HepG2 (cell line): ENCODE data around the gene S100A10. TPM values are rescaled to one million over a fixed set of nuclear protein-coding genes. Genes with fewer than 3 reads are reported as not detected.
A peak's percentile ranks its signal among the peaks of the same experiment; 100 is the strongest.

ENCODE experiments used
- JUND ChIP-seq: sonication (generic); formaldehyde crosslinking; IDR thresholded peaks from 2 replicates; pipeline ENCODE4 v1.8.0; 2022; ENCODE audit warnings: mild to moderate bottlenecking, missing genetic modification reagents
- MTA3 ChIP-seq: sonication (generic); formaldehyde crosslinking; IDR thresholded peaks from 2 replicates; pipeline ENCODE4 v1.4.0; 2020; ENCODE audit warnings: missing genetic modification reagents
- PRPF4 ChIP-seq: fragments of 200-400 bp; formaldehyde crosslinking; IDR thresholded peaks from 2 replicates; pipeline ENCODE4 v1.6.1; 2016; ENCODE audit warnings: low read length, low read depth; ENCODE audit not compliant: poor library complexity, severe bottlenecking
- REPIN1 ChIP-seq: sonication (generic); formaldehyde crosslinking; IDR thresholded peaks from 2 replicates; pipeline ENCODE4 v1.8.0; 2022; ENCODE audit warnings: missing genetic modification reagents, low read depth, mild to moderate bottlenecking, borderline replicate concordance
- SAP130 ChIP-seq: IDR thresholded peaks from 2 replicates; pipeline ENCODE4 v1.6.1; 2016; ENCODE audit warnings: low read depth
- ZNF558 ChIP-seq: sonication (generic); formaldehyde crosslinking; IDR thresholded peaks from 2 replicates; pipeline ENCODE4 v1.9.0; 2022; ENCODE audit warnings: mild to moderate bottlenecking, missing genetic modification reagents, borderline replicate concordance
- ZNF616 ChIP-seq: sonication (generic); formaldehyde crosslinking; IDR thresholded peaks from 2 replicates; pipeline ENCODE4 v1.5.0; 2020; ENCODE audit warnings: low read depth, mild to moderate bottlenecking, missing genetic modification reagents
- ZSCAN30 ChIP-seq: sonication (generic); formaldehyde crosslinking; IDR thresholded peaks from 2 replicates; pipeline ENCODE4 v1.5.0; 2020; ENCODE audit warnings: mild to moderate bottlenecking, missing genetic modification reagents
- polyA plus RNA-seq, 8 experiments: library from polyadenylated mRNA; depleted of rRNA in 3 of 8; stranded (reverse) in 7 of 8; unstranded in 1 of 8; fragments of >200 nt; fragmentation: Illumina TruSeq in 4 of 8; extraction: Trizol in 4 of 8; gene quantifications; 2 replicates each; pipeline versions ENCODE4 v1.2.1 to v1.2.3, GENCODE V29; 2011 to 2016; ENCODE audit warnings: low read depth in 4 of 8, missing spikeins in 1 of 8, mixed read lengths in 1 of 8; ENCODE audit not compliant: insufficient read depth in 1 of 8
- total RNA-seq, 5 experiments: library from RNA; depleted of rRNA; stranded (reverse); fragments of >200 nt; fragmentation: Illumina TruSeq; extraction: Trizol; gene quantifications; 2 replicates each; pipeline ENCODE4 v1.2.3, GENCODE V29; 2016; ENCODE audit warnings: low read depth in 1 of 5
- TF ChIP-seq, protein P1 (sequence below): sonication (generic); formaldehyde crosslinking; IDR thresholded peaks from 2 replicates; pipeline ENCODE4 v1.5.0; 2020; ENCODE audit warnings: mild to moderate bottlenecking, missing genetic modification reagents
- TF ChIP-seq, protein P2 (sequence below): sonication (generic); formaldehyde crosslinking; IDR thresholded peaks from 2 replicates; pipeline ENCODE4 v1.5.1; 2020; ENCODE audit warnings: missing genetic modification reagents, mild to moderate bottlenecking, borderline replicate concordance

The S100A10 gene
- total and polyA plus RNA-seq, 2 of the 13 experiments (the other 11 are each of a cell fraction or from before 2014, with no cell fraction given) = 16.8 to 28.7 TPM

DNA sequence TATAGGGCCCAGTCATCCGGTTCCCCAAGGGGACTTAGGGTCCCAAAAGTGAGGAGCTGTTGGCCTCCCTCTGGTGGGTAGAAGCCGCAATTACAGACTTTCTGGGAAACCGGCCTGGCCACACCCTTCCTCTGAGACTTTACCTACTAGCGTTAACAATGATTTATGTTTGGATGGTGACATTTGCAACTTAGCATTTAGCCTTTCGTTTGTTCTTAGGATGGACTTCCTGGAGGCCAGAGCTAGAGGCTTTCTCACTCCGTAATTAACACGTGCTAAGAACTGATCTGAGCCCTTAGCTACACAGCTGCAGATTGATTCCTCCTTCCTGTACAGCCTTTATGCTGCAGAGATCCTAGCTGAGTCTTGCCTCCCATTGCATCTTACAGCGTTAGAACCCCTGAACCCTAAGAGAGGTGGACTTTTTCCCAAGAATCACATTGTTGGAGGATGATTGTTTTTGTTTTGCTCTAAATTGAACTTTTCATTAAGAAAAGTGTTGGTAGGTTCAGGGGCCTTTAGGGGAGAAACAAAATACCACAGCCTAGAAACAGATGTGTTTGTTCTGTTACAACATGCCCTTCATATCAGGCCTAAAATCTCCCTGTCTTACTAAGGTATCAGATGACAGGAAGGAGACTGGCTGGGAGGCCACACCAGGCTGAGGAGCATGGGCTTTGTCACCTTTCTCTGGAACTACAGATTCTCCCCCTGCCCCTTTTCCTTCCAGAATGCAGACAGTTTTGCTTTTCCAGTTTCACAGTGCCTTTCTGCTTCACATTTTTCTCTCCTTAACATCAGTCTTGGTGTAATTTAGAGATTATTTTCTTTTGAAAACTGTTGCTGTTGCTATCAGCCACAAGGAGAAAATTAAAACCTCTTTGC, 41.2 kb upstream of the S100A10 start (continued):
- TF ChIP-seq, protein P1, sequence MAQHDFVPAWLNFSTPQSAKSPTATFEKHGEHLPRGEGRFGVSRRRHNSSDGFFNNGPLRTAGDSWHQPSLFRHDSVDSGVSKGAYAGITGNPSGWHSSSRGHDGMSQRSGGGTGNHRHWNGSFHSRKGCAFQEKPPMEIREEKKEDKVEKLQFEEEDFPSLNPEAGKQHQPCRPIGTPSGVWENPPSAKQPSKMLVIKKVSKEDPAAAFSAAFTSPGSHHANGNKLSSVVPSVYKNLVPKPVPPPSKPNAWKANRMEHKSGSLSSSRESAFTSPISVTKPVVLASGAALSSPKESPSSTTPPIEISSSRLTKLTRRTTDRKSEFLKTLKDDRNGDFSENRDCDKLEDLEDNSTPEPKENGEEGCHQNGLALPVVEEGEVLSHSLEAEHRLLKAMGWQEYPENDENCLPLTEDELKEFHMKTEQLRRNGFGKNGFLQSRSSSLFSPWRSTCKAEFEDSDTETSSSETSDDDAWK (CRISPR knock-in tag) = no peak
- TF ChIP-seq, protein P2, sequence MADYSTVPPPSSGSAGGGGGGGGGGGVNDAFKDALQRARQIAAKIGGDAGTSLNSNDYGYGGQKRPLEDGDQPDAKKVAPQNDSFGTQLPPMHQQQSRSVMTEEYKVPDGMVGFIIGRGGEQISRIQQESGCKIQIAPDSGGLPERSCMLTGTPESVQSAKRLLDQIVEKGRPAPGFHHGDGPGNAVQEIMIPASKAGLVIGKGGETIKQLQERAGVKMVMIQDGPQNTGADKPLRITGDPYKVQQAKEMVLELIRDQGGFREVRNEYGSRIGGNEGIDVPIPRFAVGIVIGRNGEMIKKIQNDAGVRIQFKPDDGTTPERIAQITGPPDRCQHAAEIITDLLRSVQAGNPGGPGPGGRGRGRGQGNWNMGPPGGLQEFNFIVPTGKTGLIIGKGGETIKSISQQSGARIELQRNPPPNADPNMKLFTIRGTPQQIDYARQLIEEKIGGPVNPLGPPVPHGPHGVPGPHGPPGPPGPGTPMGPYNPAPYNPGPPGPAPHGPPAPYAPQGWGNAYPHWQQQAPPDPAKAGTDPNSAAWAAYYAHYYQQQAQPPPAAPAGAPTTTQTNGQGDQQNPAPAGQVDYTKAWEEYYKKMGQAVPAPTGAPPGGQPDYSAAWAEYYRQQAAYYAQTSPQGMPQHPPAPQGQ (CRISPR knock-in tag) = no peak
- TF ChIP-seq PRPF4 = no peak
- no peak for TF ChIP-seq MTA3
- TF ChIP-seq REPIN1 (CRISPR knock-in tag) = no peak
- TF ChIP-seq ZNF558 (CRISPR knock-in tag) = no peak
- TF ChIP-seq SAP130 (CRISPR knock-in tag) = peak; percentile 36
- TF ChIP-seq ZSCAN30 (CRISPR knock-in tag) = no peak
- no peak for TF ChIP-seq ZNF616
- TF ChIP-seq JUND (CRISPR knock-in tag) = no peak
- TF ChIP-seq, all 625 proteins: peak for 23
